ENCODE measurements around the gene CRYL1.
A peak's percentile ranks its signal among the peaks of the same experiment; 100 is the strongest.

CRYL1 gene

GRCh38 chr13:20525601-20526544 is at the start of gene CRYL1:
CRYL1 (minus strand) TSS chr13:20525857; CDS start chr13:20525794, 63 bp downstream.
- DNase-seq = peak; percentile 78

GRCh38 chr13:20573636-20574035 is 48.0 kb upstream of the CRYL1 start:
- DNase-seq = no peak

GRCh38 chr13:20573186-20573585 is 47.5 kb upstream of the CRYL1 start:
- no peak for DNase-seq

- no peak for DNase-seq
Measured at GRCh38 chr13:20571676-20572075, 46.0 kb upstream of the CRYL1 start.

GRCh38 chr13:20570517-20570916 is 44.9 kb upstream of the CRYL1 start:
- DNase-seq = no peak

- no peak for DNase-seq
Measured at GRCh38 chr13:20567881-20568528, 42.3 kb upstream of the CRYL1 start.

- peak; percentile 96 for DNase-seq
Measured at GRCh38 chr13:20566898-20567874, 41.5 kb upstream of the CRYL1 start, which contains the start of gene IFT88. IFT88 (plus strand) TSS chr13:20567157; CDS start chr13:20574386, 7,229 bp downstream.

- DNase-seq = no peak
Measured at GRCh38 chr13:20566468-20566897, 40.8 kb upstream of the CRYL1 start.

GRCh38 chr13:20565115-20565736 is 39.6 kb upstream of the CRYL1 start:
- DNase-seq = no peak

- DNase-seq = no peak
Measured at GRCh38 chr13:20561741-20562140, 36.1 kb upstream of the CRYL1 start.

GRCh38 chr13:20559659-20560356 is 34.2 kb upstream of the CRYL1 start:
- DNase-seq = no peak

GRCh38 chr13:20558982-20559381 is 33.3 kb upstream of the CRYL1 start:
- no peak for DNase-seq

GRCh38 chr13:20553311-20553710 is 27.7 kb upstream of the CRYL1 start:
- peak; percentile 71 for DNase-seq

- no peak for DNase-seq
Measured at GRCh38 chr13:20550799-20551198, 25.1 kb upstream of the CRYL1 start.

- no peak for DNase-seq
Measured at GRCh38 chr13:20547479-20547908, 21.8 kb upstream of the CRYL1 start.

- DNase-seq = no peak
Measured at GRCh38 chr13:20546556-20546955, 20.9 kb upstream of the CRYL1 start.

GRCh38 chr13:20544201-20544923 is 18.7 kb upstream of the CRYL1 start:
- no peak for DNase-seq

- DNase-seq = no peak
Measured at GRCh38 chr13:20536992-20537391, 11.3 kb upstream of the CRYL1 start.

GRCh38 chr13:20534038-20534608 is 8.5 kb upstream of the CRYL1 start:
- DNase-seq = no peak

GRCh38 chr13:20528452-20528851 is 2.8 kb upstream of the CRYL1 start:
- DNase-seq = no peak
